Measurements from ENCODE around the gene RAB27B. TPM values are rescaled to one million over a fixed set of nuclear protein-coding genes. Genes with fewer than 3 reads are reported as not detected.

The RAB27B gene
- total RNA-seq, 1 donor from 2014 or later: 5.0 TPM

GRCh38 chr18:54942569-54942968 is 114.3 kb downstream of the RAB27B start:
- H3K9me3 ChIP-seq (ENCODE audit: low read depth): no peaks in the 10 kb centered on the region
- no peak for DNase-seq (ENCODE audit: low spot score)
- no peaks in the 10 kb centered on the region for H3K4me1 ChIP-seq
- H3F3A ChIP-seq (ENCODE audit: low read depth): no peaks in the 10 kb centered on the region
- no peak for TF ChIP-seq EZH2 (IDR thresholded peaks at IDR 0.05)
- TF ChIP-seq, protein P1, sequence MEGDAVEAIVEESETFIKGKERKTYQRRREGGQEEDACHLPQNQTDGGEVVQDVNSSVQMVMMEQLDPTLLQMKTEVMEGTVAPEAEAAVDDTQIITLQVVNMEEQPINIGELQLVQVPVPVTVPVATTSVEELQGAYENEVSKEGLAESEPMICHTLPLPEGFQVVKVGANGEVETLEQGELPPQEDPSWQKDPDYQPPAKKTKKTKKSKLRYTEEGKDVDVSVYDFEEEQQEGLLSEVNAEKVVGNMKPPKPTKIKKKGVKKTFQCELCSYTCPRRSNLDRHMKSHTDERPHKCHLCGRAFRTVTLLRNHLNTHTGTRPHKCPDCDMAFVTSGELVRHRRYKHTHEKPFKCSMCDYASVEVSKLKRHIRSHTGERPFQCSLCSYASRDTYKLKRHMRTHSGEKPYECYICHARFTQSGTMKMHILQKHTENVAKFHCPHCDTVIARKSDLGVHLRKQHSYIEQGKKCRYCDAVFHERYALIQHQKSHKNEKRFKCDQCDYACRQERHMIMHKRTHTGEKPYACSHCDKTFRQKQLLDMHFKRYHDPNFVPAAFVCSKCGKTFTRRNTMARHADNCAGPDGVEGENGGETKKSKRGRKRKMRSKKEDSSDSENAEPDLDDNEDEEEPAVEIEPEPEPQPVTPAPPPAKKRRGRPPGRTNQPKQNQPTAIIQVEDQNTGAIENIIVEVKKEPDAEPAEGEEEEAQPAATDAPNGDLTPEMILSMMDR (IDR thresholded peaks at IDR 0.05): no peak
- TF ChIP-seq EZH2phosphoT487 (IDR thresholded peaks at IDR 0.05): no peak
- no peak overlapping the region for H3K27ac Mint-ChIP-seq
- H4K20me1 ChIP-seq (ENCODE audit: low read depth): no peaks in the 10 kb centered on the region
- no peak overlapping the region for H2AFZ ChIP-seq (replicated peaks)
- no peaks in the 10 kb centered on the region for H3K4me1 Mint-ChIP-seq
- H3K9ac ChIP-seq: no peak overlapping the region
- H3K4me2 ChIP-seq: no peak overlapping the region
- H3K9me3 Mint-ChIP-seq: no peaks in the 10 kb centered on the region
- no peak overlapping the region for H3K27ac ChIP-seq
- H3K27me3 Mint-ChIP-seq (ENCODE audit: insufficient read depth, low read depth): no peaks in the 10 kb centered on the region
- no peak overlapping the region for H3K4me3 Mint-ChIP-seq
- H3K36me3 ChIP-seq: no peaks in the 10 kb centered on the region
- no peak overlapping the region for H3K4me3 ChIP-seq
- no peaks in the 10 kb centered on the region for H3K36me3 Mint-ChIP-seq
- H3K79me2 ChIP-seq (ENCODE audit: low read depth): no peaks in the 10 kb centered on the region
- H3K27me3 ChIP-seq: no peaks in the 10 kb centered on the region

Other genes with a start within 250 kb of the RAB27B start
- not detected in 2 replicates for gene DYNAP, start 237.2 kb upstream of the RAB27B start, total RNA-seq (ENCODE audit: low replicate concordance)
- not detected in 2 replicates for gene CCDC68, start 131.0 kb downstream of the RAB27B start, total RNA-seq (ENCODE audit: low replicate concordance)